ENCODE results near the gene PLCB3.

Gene PLCB3

GRCh38 chr11:64297699-64298358, 46.5 kb downstream of the PLCB3 start:
- no peak for DNase-seq (ENCODE audit: low spot score)
- in situ Hi-C loops (cut with MboI; ENCODE audit: low pct_unique_long_range_greater_than_20kb, low sequenced_read_pairs, unreplicated experiment): no loop called here
- no peak for TF ChIP-seq CTCF (IDR thresholded peaks at IDR 0.05; ENCODE audit: extremely low read depth, insufficient read depth, missing control alignments)

DNA sequence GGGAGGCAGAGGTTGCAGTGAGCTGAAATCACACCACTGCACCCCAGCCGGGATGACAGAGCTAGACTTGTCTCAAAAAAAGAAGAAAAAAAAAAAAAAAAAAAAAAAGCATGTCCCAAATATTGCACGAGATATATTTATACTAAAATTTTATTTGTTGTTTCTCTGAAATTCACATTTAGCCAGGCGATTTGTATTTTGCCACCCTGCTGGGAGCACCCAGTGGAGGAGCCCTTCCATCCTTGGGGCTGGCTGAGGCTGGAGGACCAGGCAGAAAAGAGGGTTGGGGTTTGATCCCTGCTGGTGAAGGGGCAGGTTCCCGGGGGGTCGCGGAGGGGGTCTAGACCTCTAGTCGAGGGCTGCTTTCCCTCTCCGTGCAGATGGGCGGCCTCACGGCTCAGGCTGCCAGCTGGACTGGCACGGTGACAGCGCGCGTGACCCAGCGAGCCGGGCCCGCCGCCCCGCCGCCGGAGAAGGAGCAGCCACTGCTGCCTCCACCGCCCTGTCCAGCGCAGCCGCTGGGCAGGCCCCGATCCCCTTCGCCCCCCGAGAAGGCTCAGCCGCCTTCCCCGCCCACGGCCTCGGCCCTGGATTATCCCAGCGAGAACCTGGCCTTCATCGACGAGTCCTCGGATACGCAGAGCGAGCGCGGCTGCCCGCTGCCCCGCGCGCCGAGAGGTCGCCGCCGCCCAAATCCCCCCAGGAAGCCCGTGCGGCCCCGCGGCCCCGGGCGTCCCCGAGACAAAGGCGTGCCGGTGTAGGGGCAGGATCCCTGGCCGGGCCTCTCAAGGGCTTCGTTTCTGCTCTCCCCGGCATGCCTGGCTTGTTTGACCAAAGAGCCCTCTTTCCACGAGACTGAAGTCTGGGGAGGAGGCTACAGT, 47.9 kb downstream of the PLCB3 start:
- no peak for TF ChIP-seq CTCF (IDR thresholded peaks at IDR 0.05; ENCODE audit: extremely low read depth, insufficient read depth, missing control alignments)
- DNase-seq (ENCODE audit: low spot score): no peak
- in situ Hi-C loops (cut with MboI; ENCODE audit: low pct_unique_long_range_greater_than_20kb, low sequenced_read_pairs, unreplicated experiment): no loop called here

GRCh38 chr11:64299847-64300648, 48.7 kb downstream of the PLCB3 start, which contains the start of gene CATSPERZ:
CATSPERZ (plus strand) TSS chr11:64300358; CDS start chr11:64300411, 53 bp downstream.
- no peak for DNase-seq (ENCODE audit: low spot score)
- in situ Hi-C loops (cut with MboI; ENCODE audit: low pct_unique_long_range_greater_than_20kb, low sequenced_read_pairs, unreplicated experiment): no loop called here
- TF ChIP-seq CTCF (IDR thresholded peaks at IDR 0.05; ENCODE audit: extremely low read depth, insufficient read depth, missing control alignments): no peak

DNA sequence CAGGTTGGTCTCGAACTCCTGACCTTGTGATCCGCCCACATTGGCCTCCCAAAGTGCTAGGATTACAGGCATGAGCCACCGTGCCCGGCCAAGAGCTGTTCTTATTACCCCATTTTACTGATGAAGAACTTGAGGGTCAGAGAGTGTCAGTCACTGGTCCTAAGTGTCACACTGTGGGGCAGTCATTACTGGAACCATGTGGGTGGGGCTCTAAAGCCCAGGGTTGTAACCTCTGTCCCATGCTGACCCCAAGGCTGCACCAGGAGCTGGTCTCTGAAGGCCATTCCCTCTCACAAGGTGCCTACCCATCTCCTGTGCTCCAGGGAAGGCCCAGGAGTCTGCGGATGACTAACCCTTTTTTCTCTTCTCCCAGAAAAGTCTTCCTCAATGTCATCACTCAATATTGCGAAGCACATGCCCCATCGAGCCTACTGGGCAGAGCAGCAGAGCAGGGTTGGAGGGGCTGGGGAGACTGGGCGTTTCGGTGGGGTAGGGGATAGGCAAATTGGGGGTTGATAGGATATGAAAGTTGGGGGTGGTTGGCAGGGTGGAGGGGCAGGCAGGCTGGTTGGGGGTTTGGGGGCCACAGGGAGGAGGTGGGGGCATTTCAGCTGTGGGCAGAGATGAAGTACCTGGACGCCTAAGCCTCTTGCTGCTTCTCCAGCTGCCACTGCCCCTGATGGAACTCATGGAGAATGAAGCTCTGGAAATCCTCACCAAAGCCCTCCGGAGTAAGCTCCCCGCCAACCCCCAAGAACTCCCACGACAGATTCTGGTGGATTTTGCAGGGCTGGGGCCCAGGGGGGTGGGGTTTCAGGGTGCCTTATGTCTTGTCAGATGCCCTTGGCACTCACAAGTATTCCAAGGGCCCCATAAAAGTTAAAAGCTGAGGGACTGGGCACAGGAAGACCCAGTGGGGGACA, 52.0 kb downstream of the PLCB3 start:
- TF ChIP-seq CTCF (IDR thresholded peaks at IDR 0.05; ENCODE audit: extremely low read depth, insufficient read depth, missing control alignments): no peak
- in situ Hi-C loops (cut with MboI; ENCODE audit: low pct_unique_long_range_greater_than_20kb, low sequenced_read_pairs, unreplicated experiment): no loop called here
- DNase-seq (ENCODE audit: low spot score): no peak

DNA sequence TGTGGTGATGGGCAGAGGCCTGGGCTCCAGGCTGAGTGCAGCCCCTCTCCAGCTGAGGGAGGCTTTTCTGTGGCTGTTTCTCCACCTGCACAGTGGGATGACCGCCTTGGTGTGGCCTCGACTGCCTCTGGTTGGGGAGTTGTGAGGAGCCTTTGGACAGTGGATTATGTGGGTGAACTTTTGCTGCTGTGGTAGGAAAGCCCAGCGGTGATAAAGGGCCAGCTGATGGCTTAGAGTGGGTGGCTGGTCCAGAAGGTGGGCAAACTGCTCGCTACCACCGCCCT, 52.6 kb downstream of the PLCB3 start:
- in situ Hi-C loops (cut with MboI; ENCODE audit: low pct_unique_long_range_greater_than_20kb, low sequenced_read_pairs, unreplicated experiment): no loop called here
- TF ChIP-seq CTCF (IDR thresholded peaks at IDR 0.05; ENCODE audit: extremely low read depth, insufficient read depth, missing control alignments): no peak
- DNase-seq (ENCODE audit: low spot score): no peak
